Left lung (tissue), 10 donors: ENCODE results near the gene SLC35F6. TPM values are rescaled to one million over a fixed set of nuclear protein-coding genes. Genes with fewer than 3 reads are reported as not detected.

Experiments
- ATAC-seq: fragments of 200-7000 bp; cut with Tn5 transposase; one replicate; pipeline ENCODE4 v1.9.1; 2020; ENCODE audit warnings: moderate library complexity
- DNase-seq, 4 donors: peaks; one replicate each; pipeline ENCODE4 v3.0.0-alpha.2; 2013 to 2020
- H3K27ac ChIP-seq, 2 donors: fragments of 200-600 bp; sonication (generic) in 1 of 2; one replicate each; pipeline versions ENCODE4 v1.5.0 to v1.8.0; 2020 to 2021
- H3K27me3 ChIP-seq, 2 donors: fragments of 200-600 bp; sonication (generic) in 1 of 2; one replicate each; pipeline versions ENCODE4 v1.5.0 to v1.8.0; 2020 to 2021
- H3K36me3 ChIP-seq, 2 donors: fragments of 200-600 bp; sonication (generic) in 1 of 2; one replicate each; pipeline versions ENCODE4 v1.5.0 to v1.8.0; 2020 to 2021
- H3K4me1 ChIP-seq, 2 donors: fragments of 200-600 bp; one replicate each; pipeline ENCODE4 v1.8.0; 2021
- H3K4me3 ChIP-seq, 2 donors: fragments of 200-600 bp; sonication (generic) in 1 of 2; one replicate each; pipeline versions ENCODE4 v1.5.0 to v1.8.0; 2020 to 2021; ENCODE audit warnings: mild to moderate bottlenecking in 1 of 2
- H3K9me3 ChIP-seq, 2 donors: fragments of 200-600 bp; sonication (generic) in 1 of 2; one replicate each; pipeline versions ENCODE4 v1.5.0 to v1.8.0; 2020 to 2021
- intact Hi-C, 2 donors: fragments of 100-400 bp; cut with DNase I; formaldehyde crosslinking; loops; one replicate each; pipeline versions ENCODE4 v1.11.2 to v1.14.2; 2022
- polyA plus RNA-seq, 6 donors: library from polyadenylated mRNA; unstranded; fragments of 120-200 nt; gene quantifications; one replicate each; pipeline ENCODE4 v1.2.1, GENCODE V29; 2013; ENCODE audit not compliant: insufficient read length in 6 of 6
- total RNA-seq, 2 donors: library from RNA; stranded (reverse); fragmentation: NEBNext Ultra II Directional; extraction: Animal tissue kit (Norgen Biotek cat#: 25700); gene quantifications; one replicate each; pipeline ENCODE4 v1.2.1, GENCODE V29; 2021
- TF ChIP-seq, protein P1 (sequence below), 2 donors: fragments of 200-600 bp; sonication (generic) in 1 of 2; IDR thresholded peaks; one replicate each; pipeline versions ENCODE4 v1.5.0 to v1.8.0; 2021; ENCODE audit warnings: antibody characterized with exemption in 2 of 2
- donor health status: DM: no; HTN: yes; CAD: no.
- donor health status: DM: no; HTN: no; CAD: no.

SLC35F6 gene
- total and polyA plus RNA-seq, 8 donors, result 10.0 to 62.1 (median 12.3) TPM

DNA sequence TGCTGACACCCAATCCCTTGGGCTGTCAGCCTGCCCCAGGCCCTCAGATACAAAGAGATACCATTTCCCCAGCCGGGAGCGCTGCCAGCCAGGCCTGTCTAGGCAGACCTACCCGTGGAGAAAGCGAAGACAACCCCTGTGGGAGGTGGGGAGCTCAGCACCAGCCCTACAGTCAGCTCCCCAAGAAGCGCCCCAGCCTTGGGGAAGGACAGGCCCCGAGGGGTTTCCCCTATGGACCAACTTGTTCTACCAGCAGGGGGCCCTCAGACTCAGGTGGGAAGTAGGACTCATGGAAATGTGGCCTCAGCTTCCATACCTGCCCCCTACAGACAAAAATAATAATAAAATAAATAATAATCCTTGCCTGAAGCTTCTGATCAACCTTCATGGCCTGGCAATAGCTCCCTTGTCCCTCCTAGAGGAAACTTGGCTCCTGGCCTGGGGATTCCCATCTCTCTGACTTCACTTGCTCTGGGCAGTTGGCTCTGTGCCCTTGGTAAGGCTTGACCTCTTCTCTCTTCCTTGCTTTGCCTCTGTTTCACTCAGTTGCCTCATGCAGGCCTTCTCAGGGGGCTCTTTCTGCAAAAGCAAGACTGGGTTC lies 7.0 kb downstream of the SLC35F6 start:
- Histone ChIP-seq H3K36me3 (peaks cover 0 to 27% of the 10 kb centered on the region in 2 donors), H3K27ac (peak overlapping the region; percentile 74 to 75), H3K4me3 (no peak overlapping the region), H3K27me3 (no peaks in the 10 kb centered on the region), H3K4me1 (peaks cover 29 to 77% of the 10 kb centered on the region in 2 donors), H3K9me3 (no peaks in the 10 kb centered on the region)
- DNase-seq, result peak in 2 of 4 donors; percentile 44 to 85
- TF ChIP-seq, protein P1, sequence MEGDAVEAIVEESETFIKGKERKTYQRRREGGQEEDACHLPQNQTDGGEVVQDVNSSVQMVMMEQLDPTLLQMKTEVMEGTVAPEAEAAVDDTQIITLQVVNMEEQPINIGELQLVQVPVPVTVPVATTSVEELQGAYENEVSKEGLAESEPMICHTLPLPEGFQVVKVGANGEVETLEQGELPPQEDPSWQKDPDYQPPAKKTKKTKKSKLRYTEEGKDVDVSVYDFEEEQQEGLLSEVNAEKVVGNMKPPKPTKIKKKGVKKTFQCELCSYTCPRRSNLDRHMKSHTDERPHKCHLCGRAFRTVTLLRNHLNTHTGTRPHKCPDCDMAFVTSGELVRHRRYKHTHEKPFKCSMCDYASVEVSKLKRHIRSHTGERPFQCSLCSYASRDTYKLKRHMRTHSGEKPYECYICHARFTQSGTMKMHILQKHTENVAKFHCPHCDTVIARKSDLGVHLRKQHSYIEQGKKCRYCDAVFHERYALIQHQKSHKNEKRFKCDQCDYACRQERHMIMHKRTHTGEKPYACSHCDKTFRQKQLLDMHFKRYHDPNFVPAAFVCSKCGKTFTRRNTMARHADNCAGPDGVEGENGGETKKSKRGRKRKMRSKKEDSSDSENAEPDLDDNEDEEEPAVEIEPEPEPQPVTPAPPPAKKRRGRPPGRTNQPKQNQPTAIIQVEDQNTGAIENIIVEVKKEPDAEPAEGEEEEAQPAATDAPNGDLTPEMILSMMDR (IDR thresholded peaks at IDR 0.05), result no peak
- ATAC-seq, result peak; percentile 24
- intact Hi-C loops, result no loop called here

DNA sequence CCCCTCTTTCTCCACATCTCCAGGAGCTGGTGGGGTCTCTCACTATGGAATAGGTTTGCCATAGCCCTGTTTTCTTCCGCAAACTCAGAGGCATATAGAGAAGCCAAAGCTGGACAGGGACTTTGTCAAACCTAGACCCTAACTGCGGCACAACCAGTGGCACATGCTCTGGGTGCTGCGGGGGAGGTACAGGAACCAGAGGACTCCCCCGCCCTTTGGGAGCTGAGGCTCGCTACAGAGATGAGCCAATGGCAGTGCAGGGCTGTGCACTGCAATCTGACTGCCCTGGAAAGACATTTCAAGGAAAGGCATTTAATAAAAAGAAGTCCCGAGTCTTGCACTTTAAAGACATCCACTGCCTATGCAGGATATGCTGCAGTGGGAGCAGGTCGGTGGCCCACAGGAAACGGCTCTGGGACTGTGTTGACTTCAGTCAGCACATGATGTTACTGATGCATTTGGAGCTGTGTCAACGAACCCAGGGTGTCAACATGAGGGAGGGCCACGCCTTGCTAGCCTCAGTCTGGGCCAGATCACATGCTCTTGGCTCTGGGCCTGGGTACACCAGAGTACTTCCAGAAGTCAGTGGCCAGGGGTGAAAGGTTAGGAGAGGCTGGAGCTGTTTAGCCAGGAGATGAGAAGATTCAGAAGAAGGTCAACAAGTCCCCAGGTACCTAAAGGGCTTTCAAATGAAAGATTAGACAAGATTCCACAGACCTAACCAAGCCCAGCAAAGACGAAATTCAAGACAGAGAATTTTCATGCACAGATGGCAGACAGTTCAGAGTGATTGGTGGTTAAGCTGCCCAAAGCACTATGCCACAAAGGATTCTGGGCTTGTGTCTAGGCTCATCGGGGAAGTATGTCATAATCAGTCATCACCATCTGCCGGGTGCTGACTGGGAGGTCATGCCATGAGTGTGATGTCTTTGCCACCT lies 8.2 kb downstream of the SLC35F6 start:
- peak overlapping the region; percentile 74 to 75 for H3K27ac ChIP-seq
- intact Hi-C loops, result no loop called here

DNA sequence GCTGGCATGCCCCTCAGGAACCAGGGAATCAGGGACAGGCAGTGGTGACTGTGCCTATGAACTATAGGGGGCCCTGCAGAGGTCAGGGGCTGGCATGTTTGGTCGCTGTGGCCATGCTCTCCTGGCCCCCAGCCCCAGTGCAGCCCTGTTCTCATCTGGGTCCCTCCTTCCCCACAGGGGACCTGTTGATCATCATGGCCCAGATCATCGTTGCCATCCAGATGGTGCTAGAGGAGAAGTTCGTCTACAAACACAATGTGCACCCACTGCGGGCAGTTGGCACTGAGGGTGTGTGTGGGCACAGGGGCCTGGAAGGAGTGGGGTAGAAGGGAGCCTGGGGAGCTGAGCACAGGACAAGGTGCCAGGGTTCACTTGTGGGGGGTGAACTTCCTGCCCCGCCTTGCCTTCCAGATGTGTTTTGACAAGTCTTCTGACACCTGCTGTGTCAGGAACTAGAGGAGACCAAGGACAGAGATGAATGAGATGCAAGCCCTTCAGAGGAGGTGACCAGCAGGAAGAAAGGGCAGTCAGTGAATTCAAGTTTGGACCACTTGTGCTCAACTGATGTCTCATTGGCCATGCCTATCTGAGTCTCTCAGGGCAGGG lies 12.2 kb downstream of the SLC35F6 start:
- Histone ChIP-seq H3K27ac (no peak overlapping the region), H3K4me1 (peaks cover 17 to 25% of the 10 kb centered on the region in 2 donors), H3K36me3 (peaks cover 0 to 77% of the 10 kb centered on the region in 2 donors), H3K27me3 (no peaks in the 10 kb centered on the region), H3K9me3 (no peaks in the 10 kb centered on the region), H3K4me3 (no peak overlapping the region)
- DNase-seq (no peak), ATAC-seq (no peak)
- intact Hi-C loops, result no loop called here
- TF ChIP-seq, protein P1 (IDR thresholded peaks at IDR 0.05), result no peak

More for the DNA sequence above, 8.2 kb downstream of the SLC35F6 start:
- H3K36me3 ChIP-seq, result peaks cover 0 to 40% of the 10 kb centered on the region in 2 donors
- H3K9me3 ChIP-seq, result no peaks in the 10 kb centered on the region
- TF ChIP-seq, protein P1 (IDR thresholded peaks at IDR 0.05), result no peak
- H3K4me1 ChIP-seq, result peaks cover 29 to 65% of the 10 kb centered on the region in 2 donors
- H3K27me3 ChIP-seq, result no peaks in the 10 kb centered on the region
- no peak overlapping the region for H3K4me3 ChIP-seq
- DNase-seq (peak in 3 of 4 donors; percentile 36 to 92 (median 80)), ATAC-seq (peak; percentile 72)

DNA sequence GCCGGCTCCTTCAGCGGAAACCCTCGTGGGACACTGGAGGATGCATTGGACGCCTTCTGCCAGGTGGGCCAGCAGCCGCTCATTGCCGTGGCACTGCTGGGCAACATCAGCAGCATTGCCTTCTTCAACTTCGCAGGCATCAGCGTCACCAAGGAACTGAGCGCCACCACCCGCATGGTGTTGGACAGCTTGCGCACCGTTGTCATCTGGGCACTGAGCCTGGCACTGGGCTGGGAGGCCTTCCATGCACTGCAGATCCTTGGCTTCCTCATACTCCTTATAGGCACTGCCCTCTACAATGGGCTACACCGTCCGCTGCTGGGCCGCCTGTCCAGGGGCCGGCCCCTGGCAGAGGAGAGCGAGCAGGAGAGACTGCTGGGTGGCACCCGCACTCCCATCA lies 14.0 kb downstream of the SLC35F6 start:
- Histone ChIP-seq H3K9me3 (no peaks in the 10 kb centered on the region), H3K36me3 (peaks cover 0 to 84% of the 10 kb centered on the region in 2 donors), H3K4me1 (peaks cover 0 to 7% of the 10 kb centered on the region in 2 donors), H3K27me3 (no peaks in the 10 kb centered on the region), H3K4me3 (no peak overlapping the region), H3K27ac (no peak overlapping the region)
- DNase-seq (no peak), ATAC-seq (no peak)
- intact Hi-C loops, result no loop called here
- TF ChIP-seq, protein P1 (IDR thresholded peaks at IDR 0.05), result no peak
